Mononuclear cell (primary cell): ENCODE results near the gene AMFR. TPM values are rescaled to one million over a fixed set of nuclear protein-coding genes. Genes with fewer than 3 reads are reported as not detected.
"Not testable (repeated sequence)": the region's sequence is repeated elsewhere in the genome, so short reads cannot be mapped to it uniquely, and the experiment has no call there.

Source experiments
- H3K27me3 ChIP-seq: 2 replicates; pipeline ENCODE4 v1.6.0; 2011; ENCODE audit warnings: low read length, control low read depth; ENCODE audit not compliant: insufficient read depth
- H3K4me1 ChIP-seq: 2 replicates; pipeline ENCODE4 v1.5.1; 2011; ENCODE audit warnings: mild to moderate bottlenecking, low read length, control low read depth; ENCODE audit not compliant: insufficient read depth
- H3K4me3 ChIP-seq: 2 replicates; pipeline ENCODE4 v1.5.1; 2011; ENCODE audit warnings: mild to moderate bottlenecking, low read length, moderate library complexity
- H3K9me3 ChIP-seq: 2 replicates; pipeline ENCODE4 v1.5.1; 2011; ENCODE audit warnings: low read depth, mild to moderate bottlenecking, control low read depth, low read length
- total RNA-seq: library from RNA; depleted of rRNA; stranded (reverse); fragments of >200 nt; gene quantifications from one replicate; pipeline ENCODE4 v1.2.3, GENCODE V29; 2012

AMFR gene
- total RNA-seq, 1 donor, result 193 TPM

GRCh38 chr16:56384074-56384721, 41.1 kb downstream of the AMFR start:
- no peak overlapping the region for H3K4me3 ChIP-seq
- no peaks in the 10 kb centered on the region for H3K27me3 ChIP-seq
- peaks cover 10% of the 10 kb centered on the region for H3K9me3 ChIP-seq
- H3K4me1 ChIP-seq, result no peaks in the 10 kb centered on the region

GRCh38 chr16:56382901-56383355, 42.4 kb downstream of the AMFR start:
- no peaks in the 10 kb centered on the region for H3K4me1 ChIP-seq
- peaks cover 10% of the 10 kb centered on the region for H3K9me3 ChIP-seq
- H3K4me3 ChIP-seq, result no peak overlapping the region
- H3K27me3 ChIP-seq, result no peaks in the 10 kb centered on the region

- H3K9me3 ChIP-seq, result peaks cover 10% of the 10 kb centered on the region
- H3K4me3 ChIP-seq, result no peak overlapping the region
- H3K4me1 ChIP-seq, result no peaks in the 10 kb centered on the region
- no peaks in the 10 kb centered on the region for H3K27me3 ChIP-seq
These were observed 42.9 kb downstream of the AMFR start for GRCh38 chr16:56382459-56382858.

- not testable (repeated sequence) for H3K27me3 ChIP-seq, H3K4me1 ChIP-seq, H3K4me3 ChIP-seq
- H3K9me3 ChIP-seq, result peaks cover 10% of the 10 kb centered on the region
These were observed 44.4 kb downstream of the AMFR start for GRCh38 chr16:56380778-56381485.

GRCh38 chr16:56379044-56379443, 46.3 kb downstream of the AMFR start:
- not testable (repeated sequence) for H3K4me3 ChIP-seq, H3K27me3 ChIP-seq, H3K4me1 ChIP-seq
- H3K9me3 ChIP-seq, result peaks cover 10% of the 10 kb centered on the region

GRCh38 chr16:56375792-56376191, 49.6 kb downstream of the AMFR start:
- not testable (repeated sequence) for H3K4me3 ChIP-seq, H3K9me3 ChIP-seq, H3K27me3 ChIP-seq, H3K4me1 ChIP-seq

- Histone ChIP-seq H3K4me1 (peaks cover 7% of the 10 kb centered on the region), H3K27me3 (no peaks in the 10 kb centered on the region), H3K4me3 (no peak overlapping the region), H3K9me3 (no peaks in the 10 kb centered on the region)
These were observed 52.3 kb downstream of the AMFR start for GRCh38 chr16:56373003-56373402.

GRCh38 chr16:56372013-56372634, 53.2 kb downstream of the AMFR start:
- Histone ChIP-seq H3K9me3 (no peaks in the 10 kb centered on the region), H3K4me3 (no peak overlapping the region), H3K27me3 (no peaks in the 10 kb centered on the region), H3K4me1 (peaks cover 7% of the 10 kb centered on the region)

- Histone ChIP-seq H3K4me1 (peaks cover 7% of the 10 kb centered on the region), H3K9me3 (no peaks in the 10 kb centered on the region), H3K27me3 (no peaks in the 10 kb centered on the region), H3K4me3 (no peak overlapping the region)
These were observed 53.7 kb downstream of the AMFR start for GRCh38 chr16:56371660-56371937.

GRCh38 chr16:56370875-56371659, 54.3 kb downstream of the AMFR start:
- peaks cover 7% of the 10 kb centered on the region for H3K4me1 ChIP-seq
- no peak overlapping the region for H3K4me3 ChIP-seq
- no peaks in the 10 kb centered on the region for H3K9me3 ChIP-seq
- no peaks in the 10 kb centered on the region for H3K27me3 ChIP-seq

- H3K4me3 ChIP-seq, result no peak overlapping the region
- H3K9me3 ChIP-seq, result no peaks in the 10 kb centered on the region
- no peaks in the 10 kb centered on the region for H3K27me3 ChIP-seq
- H3K4me1 ChIP-seq, result peaks cover 7% of the 10 kb centered on the region
These were observed 55.0 kb downstream of the AMFR start for GRCh38 chr16:56370185-56370874.

GRCh38 chr16:56369202-56369601, 56.1 kb downstream of the AMFR start:
- Histone ChIP-seq H3K4me1 (peaks cover 7% of the 10 kb centered on the region), H3K4me3 (no peak overlapping the region), H3K27me3 (no peaks in the 10 kb centered on the region), H3K9me3 (no peaks in the 10 kb centered on the region)

- H3K9me3 ChIP-seq, result no peaks in the 10 kb centered on the region
- no peaks in the 10 kb centered on the region for H3K27me3 ChIP-seq
- H3K4me1 ChIP-seq, result peaks cover 7% of the 10 kb centered on the region
- no peak overlapping the region for H3K4me3 ChIP-seq
These were observed 56.8 kb downstream of the AMFR start for GRCh38 chr16:56368545-56368944.

- Histone ChIP-seq H3K9me3 (no peaks in the 10 kb centered on the region), H3K4me1 (peaks cover 7% of the 10 kb centered on the region), H3K4me3 (no peak overlapping the region), H3K27me3 (no peaks in the 10 kb centered on the region)
These were observed 57.6 kb downstream of the AMFR start for GRCh38 chr16:56367764-56368163.

- Histone ChIP-seq H3K4me3 (no peak overlapping the region), H3K27me3 (no peaks in the 10 kb centered on the region), H3K9me3 (no peaks in the 10 kb centered on the region), H3K4me1 (peaks cover under 1% of the 10 kb centered on the region)
These were observed 58.4 kb downstream of the AMFR start for GRCh38 chr16:56366945-56367344.
